ENCODE measurements around the gene RAPGEF5.

RAPGEF5 gene

GRCh38 chr7:22346383-22347107 is 10.4 kb downstream of the RAPGEF5 start:
- no peak for DNase-seq (ENCODE audit: low read depth)

GRCh38 chr7:22344655-22345054 is 12.3 kb downstream of the RAPGEF5 start:
- DNase-seq (ENCODE audit: low read depth) = no peak

- DNase-seq (ENCODE audit: low read depth) = no peak
These were observed 13.3 kb downstream of the RAPGEF5 start for GRCh38 chr7:22343612-22344011.

GRCh38 chr7:22343071-22343470 is 13.9 kb downstream of the RAPGEF5 start:
- DNase-seq (ENCODE audit: low read depth) = no peak

- no peak for DNase-seq (ENCODE audit: low read depth)
These were observed 17.1 kb downstream of the RAPGEF5 start for GRCh38 chr7:22339725-22340390.

- no peak for DNase-seq (ENCODE audit: low read depth)
These were observed 18.1 kb downstream of the RAPGEF5 start for GRCh38 chr7:22338877-22339276.

GRCh38 chr7:22338411-22338810 is 18.5 kb downstream of the RAPGEF5 start:
- DNase-seq (ENCODE audit: low read depth) = no peak

- no peak for DNase-seq (ENCODE audit: low read depth)
These were observed 23.2 kb downstream of the RAPGEF5 start for GRCh38 chr7:22333680-22334141.

- DNase-seq (ENCODE audit: low read depth) = no peak
These were observed 24.5 kb downstream of the RAPGEF5 start for GRCh38 chr7:22332461-22332870.

GRCh38 chr7:22331704-22332103 is 25.2 kb downstream of the RAPGEF5 start:
- DNase-seq (ENCODE audit: low read depth) = no peak

- no peak for DNase-seq (ENCODE audit: low read depth)
These were observed 26.1 kb downstream of the RAPGEF5 start for GRCh38 chr7:22330903-22331302.

- DNase-seq (ENCODE audit: low read depth) = no peak
These were observed 27.0 kb downstream of the RAPGEF5 start for GRCh38 chr7:22329816-22330524.

- DNase-seq (ENCODE audit: low read depth) = no peak
These were observed 30.8 kb downstream of the RAPGEF5 start for GRCh38 chr7:22326181-22326580.

GRCh38 chr7:22325671-22326070 is 31.3 kb downstream of the RAPGEF5 start:
- no peak for DNase-seq (ENCODE audit: low read depth)

GRCh38 chr7:22323714-22324113 is 33.2 kb downstream of the RAPGEF5 start:
- no peak for DNase-seq (ENCODE audit: low read depth)

GRCh38 chr7:22320416-22320815 is 36.5 kb downstream of the RAPGEF5 start:
- DNase-seq (ENCODE audit: low read depth) = no peak

GRCh38 chr7:22319424-22320403 is 37.2 kb downstream of the RAPGEF5 start:
- DNase-seq (ENCODE audit: low read depth) = no peak

- DNase-seq (ENCODE audit: low read depth) = no peak
These were observed 38.6 kb downstream of the RAPGEF5 start for GRCh38 chr7:22318376-22318775.

- DNase-seq (ENCODE audit: low read depth) = no peak
These were observed 39.3 kb downstream of the RAPGEF5 start for GRCh38 chr7:22317632-22318031.

GRCh38 chr7:22316914-22317313 is 40.0 kb downstream of the RAPGEF5 start:
- no peak for DNase-seq (ENCODE audit: low read depth)

GRCh38 chr7:22307816-22308215 is 49.1 kb downstream of the RAPGEF5 start:
- no peak for DNase-seq (ENCODE audit: low read depth)

- no peak for DNase-seq (ENCODE audit: low read depth)
These were observed 51.2 kb downstream of the RAPGEF5 start for GRCh38 chr7:22305706-22306105.

All from stimulated activated CD8-positive, alpha-beta memory T cell treated with anti-CD3 and anti-CD28 coated beads, Interleukin-15, amount 100 ng/mL, for 24 hours (primary cell).